Measurements from ENCODE around the gene ARAP1. TPM values are rescaled to one million over a fixed set of nuclear protein-coding genes. Genes with fewer than 3 reads are reported as not detected.
A peak's percentile ranks its signal among the peaks of the same experiment; 100 is the strongest.

The ARAP1 gene
- total and polyA plus RNA-seq, 2 of the 8 experiments (the other 6 are each of a cell fraction or from before 2014, with no cell fraction given) = 25.7 to 61.6 TPM

DNA sequence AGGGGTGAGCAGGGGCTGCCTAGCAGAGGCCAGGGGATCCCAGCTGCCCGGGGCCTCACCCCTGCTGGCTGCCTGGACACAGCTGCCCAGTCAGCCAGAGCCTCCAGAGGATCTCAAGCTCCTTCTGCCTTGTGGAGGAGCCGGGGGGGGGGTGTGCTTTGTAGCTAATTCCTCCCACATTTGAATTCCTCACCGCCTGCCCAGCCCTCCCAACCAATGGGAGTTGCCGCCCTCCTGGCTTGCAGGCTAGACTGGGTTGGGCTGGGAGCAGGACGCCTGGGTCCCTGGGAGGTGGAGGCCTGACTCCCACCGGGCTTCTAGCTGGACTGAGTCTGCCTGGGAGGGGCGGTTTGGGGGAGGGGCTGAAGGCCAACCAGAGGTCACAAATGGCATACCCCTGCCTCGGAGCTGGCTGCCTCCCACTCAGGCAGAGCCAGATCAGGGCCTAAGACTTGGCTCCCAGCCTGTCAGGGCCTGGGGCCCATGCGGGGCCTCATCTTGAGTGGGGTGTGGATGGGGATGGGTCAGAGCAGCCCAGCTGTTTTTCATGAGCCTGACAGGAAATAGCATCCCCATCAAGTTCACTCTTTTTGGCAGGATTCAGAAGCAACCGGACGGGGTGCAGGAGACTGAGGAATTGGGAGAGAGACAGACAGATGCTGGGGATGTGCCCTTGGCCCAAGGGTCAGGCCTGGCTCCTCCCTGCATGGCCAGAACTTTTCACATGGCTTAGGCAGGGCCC lies 48.8 kb downstream of the ARAP1 start:
- no peak overlapping the region for H2BK20ac ChIP-seq (ENCODE audit: low read length)
- H3K79me1 ChIP-seq (ENCODE audit: low read depth, low read length) = no peaks in the 10 kb centered on the region; the same call in 1 of the 2 replicates
- H2BK12ac ChIP-seq (ENCODE audit: low read depth, low read length) = no peak overlapping the region
- peaks cover 1 to 15% of the 10 kb centered on the region in 2 experiments for H4K20me1 ChIP-seq (replicated peaks in 1 of 2; ENCODE audit: control insufficient read depth in 1 of 2, insufficient read depth in 2 of 2, low read length in 2 of 2)
- H4K91ac ChIP-seq (replicated peaks; ENCODE audit: insufficient read length, low read length) = no peak overlapping the region
- H3K79me2 ChIP-seq (ENCODE audit: control insufficient read depth in 1 of 2, insufficient read depth in 2 of 2, low read length in 2 of 2) = no peaks in the 10 kb centered on the region
- peaks cover 2% of the 10 kb centered on the region; the same call in 1 of the 2 replicates for H3K23me2 ChIP-seq (ENCODE audit: low read depth, low read length)
- FAIRE-seq (no peak), DNase-seq (ENCODE audit: low read depth in 1 of 2, low spot score in 2 of 2) (no peak)
- H3K4me2 ChIP-seq (ENCODE audit: insufficient read depth in 1 of 2, low read depth in 2 of 2, low read length in 2 of 2) = no peak overlapping the region
- no peak overlapping the region for H2AK5ac ChIP-seq (ENCODE audit: low read depth, low read length)
- H3K27me3 ChIP-seq (replicated peaks in 1 of 4; ENCODE audit: control insufficient read depth in 3 of 4, extremely low read depth in 1 of 4, insufficient read depth in 3 of 4, low read length in 3 of 4) = no peaks in the 10 kb centered on the region
- H3K9me3 ChIP-seq (ENCODE audit: insufficient read depth in 2 of 2, low read depth in 1 of 2, low read length in 1 of 2) = no peaks in the 10 kb centered on the region
- WGBS, 2 experiments (ENCODE audit: extremely low coverage in 1 of 2, insufficient coverage in 1 of 2, insufficient read length in 1 of 2, insufficient replicate concordance in 2 of 2, low coverage in 1 of 2, low lambda C conversion rate in 2 of 2, missing lambda C conversion rate in 1 of 2) = 80% methylated on average over 7 of the region's 11 CpGs; no CpG with 5 or more reads in 1 of the 2 experiments
- no peak overlapping the region for H3K4me3 ChIP-seq (ENCODE audit: extremely low read depth in 1 of 4, insufficient read depth in 2 of 4, low read depth in 3 of 4, low read length in 4 of 4)
- H2BK15ac ChIP-seq (ENCODE audit: low read length) = no peak overlapping the region
- H3K9ac ChIP-seq (replicated peaks in 1 of 4; ENCODE audit: extremely low read depth in 1 of 4, low read depth in 3 of 4, low read length in 3 of 4) = no peak overlapping the region
- H2BK5ac ChIP-seq (ENCODE audit: low read depth, low read length) = no peak overlapping the region
- H3K18ac ChIP-seq (ENCODE audit: extremely low read depth, low read length) = no peak overlapping the region; the same call in 1 of the 2 replicates
- 0 out of 2 replicates have a peak overlapping the region, but pooled peaks have one; percentile 16 for H3K27ac ChIP-seq (ENCODE audit: low read depth, low read length)
- no peak overlapping the region for H2BK120ac ChIP-seq (replicated peaks; ENCODE audit: low read depth, low read length)
- no peak overlapping the region for H4K5ac ChIP-seq (ENCODE audit: insufficient read length, low read depth, low read length)
- H3K4me1 ChIP-seq (replicated peaks in 1 of 4; ENCODE audit: control insufficient read depth in 3 of 4, insufficient read depth in 4 of 4, low read length in 3 of 4) = peaks cover 11 to 40% (median 33%) of the 10 kb centered on the region in 4 experiments
- H3K14ac ChIP-seq (ENCODE audit: insufficient read length) = no peak overlapping the region
- H2AFZ ChIP-seq (ENCODE audit: low read length) = no peak overlapping the region
- no peak overlapping the region for H3K23ac ChIP-seq (ENCODE audit: insufficient read length)
- ChIA-PET CTCF (ENCODE audit: partially characterized antibody) (interaction anchor here (0.5 to 8.3 kb wide), 13 partner anchors 13 to 212 kb away, joined by 3 to 79 read pairs (median 3); no protein-coding TSS in a partner anchor), POLR2A (ENCODE audit: partially characterized antibody) (interaction anchor here (1.0 to 1.2 kb wide), 2 partner anchors 9 to 28 kb away, joined by 3 read pairs; no protein-coding TSS in a partner anchor)
- H3K4ac ChIP-seq (replicated peaks; ENCODE audit: insufficient read length, low read depth, low read length) = no peak overlapping the region
- H3K36me3 ChIP-seq (ENCODE audit: control insufficient read depth in 2 of 4, insufficient read depth in 4 of 4, low read length in 3 of 4) = peaks cover 0 to 6% (median 0%) of the 10 kb centered on the region in 4 experiments; a peak in 1 of 8 replicates
- no peak overlapping the region for H3K56ac ChIP-seq (replicated peaks; ENCODE audit: insufficient read length, low read depth, low read length)
- no peak overlapping the region for H4K8ac ChIP-seq (ENCODE audit: extremely low read depth, insufficient read depth, low read length)
- TF ChIP-seq NRF1 (IDR thresholded peaks at IDR 0.05; ENCODE audit: low read depth, low read length) (no peak), TEAD4 (IDR thresholded peaks at IDR 0.05; ENCODE audit: low read depth, low read length) (no peak), JUN (IDR thresholded peaks at IDR 0.05; ENCODE audit: low read depth, low read length) (no peak), CHD2 (IDR thresholded peaks at IDR 0.05; ENCODE audit: low read length) (no peak), RAD21 (IDR thresholded peaks at IDR 0.05 in 1 of 2, conservative IDR thresholded peaks at IDR 0.05 in 1 of 2; ENCODE audit: low read depth in 2 of 2, low read length in 2 of 2) (no peak), CEBPB (IDR thresholded peaks at IDR 0.05; ENCODE audit: low read depth, low read length) (no peak), CTBP2 (IDR thresholded peaks at IDR 0.05; ENCODE audit: borderline replicate concordance, insufficient read depth, insufficient read length, low read length) (no peak)
- TF ChIP-seq, protein P1, sequence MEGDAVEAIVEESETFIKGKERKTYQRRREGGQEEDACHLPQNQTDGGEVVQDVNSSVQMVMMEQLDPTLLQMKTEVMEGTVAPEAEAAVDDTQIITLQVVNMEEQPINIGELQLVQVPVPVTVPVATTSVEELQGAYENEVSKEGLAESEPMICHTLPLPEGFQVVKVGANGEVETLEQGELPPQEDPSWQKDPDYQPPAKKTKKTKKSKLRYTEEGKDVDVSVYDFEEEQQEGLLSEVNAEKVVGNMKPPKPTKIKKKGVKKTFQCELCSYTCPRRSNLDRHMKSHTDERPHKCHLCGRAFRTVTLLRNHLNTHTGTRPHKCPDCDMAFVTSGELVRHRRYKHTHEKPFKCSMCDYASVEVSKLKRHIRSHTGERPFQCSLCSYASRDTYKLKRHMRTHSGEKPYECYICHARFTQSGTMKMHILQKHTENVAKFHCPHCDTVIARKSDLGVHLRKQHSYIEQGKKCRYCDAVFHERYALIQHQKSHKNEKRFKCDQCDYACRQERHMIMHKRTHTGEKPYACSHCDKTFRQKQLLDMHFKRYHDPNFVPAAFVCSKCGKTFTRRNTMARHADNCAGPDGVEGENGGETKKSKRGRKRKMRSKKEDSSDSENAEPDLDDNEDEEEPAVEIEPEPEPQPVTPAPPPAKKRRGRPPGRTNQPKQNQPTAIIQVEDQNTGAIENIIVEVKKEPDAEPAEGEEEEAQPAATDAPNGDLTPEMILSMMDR (IDR thresholded peaks at IDR 0.05; ENCODE audit: control extremely low read depth in 1 of 3, insufficient read depth in 1 of 3, low read depth in 1 of 3, low read length in 3 of 3) = no peak; a peak in 1 of 4 replicates

All from H1 (cell line).